Motor neuron (in vitro differentiated cells): ENCODE measurements around the gene ARL16. TPM values are rescaled to one million over a fixed set of nuclear protein-coding genes. Genes with fewer than 3 reads are reported as not detected.

Source experiments
- ATAC-seq, 8 experiments: fragments of 200-7000 bp; cut with Tn5 transposase; replicated peaks in 6 of 8; 2 replicates each; pipeline ENCODE4 v1.8.0; 2021; ENCODE audit warnings: mild to moderate bottlenecking in 8 of 8, moderate library complexity in 8 of 8
- H3K27ac ChIP-seq, 2 donors: fragments of 250-450 bp; sonication (Bioruptor Pico); 2 replicates each; pipeline ENCODE4 v1.9.0; 2021; ENCODE audit warnings: antibody characterized with exemption in 2 of 2, mild to moderate bottlenecking in 2 of 2, moderate library complexity in 1 of 2
- H3K4me1 ChIP-seq, 2 donors: fragments of 250-450 bp; sonication (Bioruptor Pico); replicated peaks in 1 of 2; 2 replicates each; pipeline ENCODE4 v1.6.1; 2021; ENCODE audit warnings: antibody characterized with exemption in 2 of 2, mild to moderate bottlenecking in 2 of 2, moderate library complexity in 1 of 2
- H3K4me3 ChIP-seq, 5 donors: fragments of 250-450 bp; sonication (Bioruptor Pico); 2 replicates each; pipeline ENCODE4 v1.9.0; 2021; ENCODE audit warnings: antibody characterized with exemption in 5 of 5, mild to moderate bottlenecking in 5 of 5, moderate library complexity in 4 of 5
- WGBS, 10 experiments: fragments of 450-650 bp; shearing (Covaris generic); methylation state at CpG; one replicate each; pipeline ENCODE4 v1.0.0; 2022; 5-methylcytosine and 5-hydroxymethylcytosine counted together
- in situ Hi-C, 9 experiments: fragments of 400-800 bp; cut with MboI; loops; one replicate each; pipeline ENCODE4 v1.15.0; 2021; ENCODE audit warnings: low sequenced_read_pairs in 9 of 9, low pct_unique_long_range_greater_than_20kb in 2 of 9; ENCODE audit not compliant: unreplicated experiment in 9 of 9
- total RNA-seq, 8 experiments: library from RNA; unstranded; fragments of 300-600 nt; gene quantifications; 2 replicates each; pipeline versions ENCODE4 v1.2.3 to v1.2.4, GENCODE V29; 2022

Gene ARL16
- total RNA-seq, 8 experiments from 2014 or later, result 32.5 to 76.0 (median 48.4) TPM

DNA sequence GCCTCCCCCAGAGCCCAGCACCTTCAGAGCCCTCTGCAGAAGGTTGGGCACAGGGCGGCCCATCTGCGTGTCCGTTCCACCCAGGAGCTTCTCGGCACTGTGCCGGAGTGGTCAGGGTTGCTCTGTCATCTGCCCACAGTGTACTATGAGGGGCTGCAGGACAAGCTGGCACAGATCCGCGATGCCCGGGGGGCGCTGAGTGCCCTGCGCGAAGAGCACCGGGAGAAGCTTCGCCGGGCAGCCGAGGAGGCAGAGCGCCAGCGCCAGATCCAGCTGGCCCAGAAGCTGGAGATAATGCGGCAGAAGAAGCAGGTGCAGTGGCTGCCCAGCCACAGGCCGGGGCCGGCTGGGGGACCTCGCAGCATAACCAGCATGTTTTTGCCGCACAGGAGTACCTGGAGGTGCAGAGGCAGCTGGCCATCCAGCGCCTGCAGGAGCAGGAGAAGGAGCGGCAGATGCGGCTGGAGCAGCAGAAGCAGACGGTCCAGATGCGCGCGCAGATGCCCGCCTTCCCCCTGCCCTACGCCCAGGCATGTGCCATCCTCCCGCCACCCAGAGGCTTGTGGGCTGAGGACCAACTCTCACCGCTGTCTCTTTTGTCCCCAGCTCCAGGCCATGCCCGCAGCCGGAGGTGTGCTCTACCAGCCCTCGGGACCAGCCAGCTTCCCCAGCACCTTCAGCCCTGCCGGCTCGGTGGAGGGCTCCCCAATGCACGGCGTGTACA, 12.8 kb upstream of the ARL16 start:
- no peak overlapping the region for H3K4me3 ChIP-seq
- ATAC-seq, result peak in 2 of 8 experiments; percentile 6 to 7
- no peak overlapping the region for H3K27ac ChIP-seq
- in situ Hi-C loops, result no loop called here
- 90 to 100% (median 97%) methylated on average over 1 to 7 of the region's 40 CpGs; no CpG with 5 or more reads in 4 of the 10 experiments for WGBS, 10 experiments
- H3K4me1 ChIP-seq, result peaks cover 0 to 2% of the 10 kb centered on the region in 2 donors

DNA sequence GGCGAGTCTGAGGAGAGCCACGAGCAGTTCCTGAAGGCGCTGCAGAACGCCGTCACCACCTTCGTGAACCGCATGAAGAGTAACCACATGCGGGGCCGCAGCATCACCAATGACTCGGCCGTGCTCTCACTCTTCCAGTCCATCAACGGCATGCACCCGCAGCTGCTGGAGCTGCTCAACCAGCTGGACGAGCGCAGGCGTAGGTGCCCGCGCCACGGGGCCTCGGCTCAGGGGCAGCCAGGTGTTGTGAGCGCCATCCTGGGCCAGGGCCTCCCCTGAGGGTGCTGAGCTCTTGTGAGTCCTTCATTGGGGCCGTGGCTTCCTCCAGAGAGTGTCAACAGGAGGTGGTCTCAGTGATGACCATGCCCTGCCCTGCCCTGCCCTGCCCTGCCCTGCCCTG, 12.2 kb upstream of the ARL16 start:
- WGBS, 10 experiments, result 80 to 93% methylated on average over 3 of the region's 22 CpGs; no CpG with 5 or more reads in 8 of the 10 experiments
- H3K27ac ChIP-seq, result no peak overlapping the region
- ATAC-seq, result peak in 3 of 8 experiments; percentile 6 to 12 (median 10)
- in situ Hi-C loops, result no loop called here
- H3K4me3 ChIP-seq, result no peak overlapping the region
- no peaks in the 10 kb centered on the region for H3K4me1 ChIP-seq

DNA sequence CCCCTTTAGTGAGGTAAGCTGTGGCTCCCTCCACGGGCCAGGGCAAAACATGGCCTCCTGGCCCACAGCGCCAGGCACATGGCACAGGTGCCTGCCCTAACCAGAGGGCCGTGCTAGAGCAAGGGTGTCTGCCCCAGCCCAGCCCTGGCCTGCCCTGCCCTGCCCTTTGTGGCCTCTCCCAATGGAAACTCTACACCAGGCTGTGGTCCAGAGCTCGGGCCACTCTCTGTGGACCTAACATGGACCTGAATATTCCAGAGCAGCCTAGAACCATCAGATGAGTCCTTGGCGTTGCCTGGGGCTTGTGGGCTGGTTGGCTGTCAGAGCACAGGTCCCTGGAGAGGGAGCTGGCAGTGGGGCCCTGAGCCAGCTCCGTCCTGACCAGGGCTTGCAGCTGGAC, 11.6 kb upstream of the ARL16 start:
- 67 to 100% (median 90%) methylated on average over 2 to 5 of the region's 6 CpGs; no CpG with 5 or more reads in 7 of the 10 experiments for WGBS, 10 experiments
- Histone ChIP-seq H3K4me1 (no peaks in the 10 kb centered on the region), H3K27ac (no peak overlapping the region), H3K4me3 (no peak overlapping the region)
- in situ Hi-C loops, result no loop called here
- ATAC-seq, result peak in 7 of 8 experiments; percentile 2 to 86 (median 12)

DNA sequence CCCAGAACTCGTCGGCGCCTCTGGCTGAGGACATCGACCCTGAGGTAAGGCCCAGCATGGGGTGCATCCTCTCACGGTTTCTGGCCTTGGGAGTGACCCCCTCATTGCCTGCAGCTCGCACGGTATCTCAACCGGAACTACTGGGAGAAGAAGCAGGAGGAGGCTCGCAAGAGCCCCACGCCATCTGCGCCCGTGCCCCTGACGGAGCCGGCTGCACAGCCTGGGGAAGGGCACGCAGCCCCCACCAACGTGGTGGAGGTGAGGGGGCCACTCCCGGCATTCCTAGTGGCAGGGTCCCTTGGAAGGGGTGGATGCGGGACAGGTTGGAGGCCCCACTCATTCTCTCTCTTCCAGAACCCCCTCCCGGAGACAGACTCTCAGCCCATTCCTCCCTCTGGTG, 11.2 kb upstream of the ARL16 start:
- no peaks in the 10 kb centered on the region for H3K4me1 ChIP-seq
- H3K27ac ChIP-seq, result no peak overlapping the region
- 79 to 95% (median 86%) methylated on average over 1 to 12 of the region's 19 CpGs; no CpG with 5 or more reads in 6 of the 10 experiments for WGBS, 10 experiments
- in situ Hi-C loops, result no loop called here
- peak in 3 of 8 experiments; percentile 3 to 8 (median 6) for ATAC-seq
- H3K4me3 ChIP-seq, result no peak overlapping the region

DNA sequence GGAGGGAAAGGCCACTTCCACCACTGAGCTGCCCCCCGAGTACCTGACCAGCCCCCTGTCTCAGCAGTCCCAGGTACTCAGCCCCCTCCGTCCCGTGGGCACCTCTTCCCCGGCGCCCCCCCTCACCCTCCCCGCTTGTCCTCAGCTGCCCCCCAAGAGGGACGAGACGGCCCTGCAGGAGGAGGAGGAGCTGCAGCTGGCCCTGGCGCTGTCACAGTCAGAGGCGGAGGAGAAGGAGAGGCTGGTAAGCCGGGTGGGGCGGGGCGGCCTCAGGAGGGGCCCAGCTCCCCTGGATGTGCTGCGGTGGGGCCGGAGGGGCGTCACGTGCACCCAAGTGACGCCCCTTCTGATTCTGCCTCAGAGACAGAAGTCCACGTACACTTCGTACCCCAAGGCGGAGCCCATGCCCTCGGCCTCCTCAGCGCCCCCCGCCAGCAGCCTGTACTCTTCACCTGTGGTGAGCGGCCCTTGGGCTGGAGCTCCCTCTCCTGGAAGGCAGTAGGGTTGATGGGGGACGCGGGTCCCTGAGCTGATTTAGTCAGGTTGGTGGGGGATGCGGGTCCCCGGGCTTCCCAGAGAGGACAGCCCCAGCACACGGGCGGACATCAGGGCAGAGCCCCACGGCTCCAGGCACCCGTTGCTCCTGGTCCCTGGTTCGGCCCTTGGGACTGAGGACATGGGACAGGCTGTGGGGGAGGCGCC, 10.1 kb upstream of the ARL16 start:
- 88% methylated on average over 5 of the region's 35 CpGs; no CpG with 5 or more reads in 9 of the 10 experiments for WGBS, 10 experiments
- ATAC-seq, result peak in 2 of 8 experiments; percentile 2 to 8
- no peak overlapping the region for H3K4me3 ChIP-seq
- H3K27ac ChIP-seq, result no peak overlapping the region
- in situ Hi-C loops, result no loop called here
- H3K4me1 ChIP-seq, result no peaks in the 10 kb centered on the region

DNA sequence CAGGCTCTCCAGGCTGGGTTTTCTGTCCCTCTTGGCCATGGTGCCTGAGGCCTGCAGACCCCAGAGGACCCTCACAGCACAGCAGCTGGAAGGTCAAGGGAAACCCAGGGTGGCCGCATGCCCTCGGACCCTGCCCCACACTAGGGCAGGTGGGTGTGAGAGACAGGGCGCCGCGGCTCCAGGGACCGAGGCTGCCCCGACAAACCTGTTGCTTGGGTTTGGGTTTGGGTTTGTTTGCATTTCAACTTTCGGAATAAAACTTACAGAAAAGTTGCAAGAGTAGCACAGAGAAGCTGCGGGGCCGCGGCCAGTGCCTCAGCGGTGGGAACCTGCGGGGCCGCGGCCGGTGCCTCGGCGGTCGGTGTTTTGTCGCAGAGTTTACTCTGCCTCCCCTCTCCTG, 8.0 kb upstream of the ARL16 start:
- Histone ChIP-seq H3K4me3 (no peak overlapping the region), H3K4me1 (no peaks in the 10 kb centered on the region), H3K27ac (no peak overlapping the region)
- 90 to 100% (median 94%) methylated on average over 2 to 8 of the region's 20 CpGs; no CpG with 5 or more reads in 6 of the 10 experiments for WGBS, 10 experiments
- in situ Hi-C loops, result no loop called here
- no peak for ATAC-seq

DNA sequence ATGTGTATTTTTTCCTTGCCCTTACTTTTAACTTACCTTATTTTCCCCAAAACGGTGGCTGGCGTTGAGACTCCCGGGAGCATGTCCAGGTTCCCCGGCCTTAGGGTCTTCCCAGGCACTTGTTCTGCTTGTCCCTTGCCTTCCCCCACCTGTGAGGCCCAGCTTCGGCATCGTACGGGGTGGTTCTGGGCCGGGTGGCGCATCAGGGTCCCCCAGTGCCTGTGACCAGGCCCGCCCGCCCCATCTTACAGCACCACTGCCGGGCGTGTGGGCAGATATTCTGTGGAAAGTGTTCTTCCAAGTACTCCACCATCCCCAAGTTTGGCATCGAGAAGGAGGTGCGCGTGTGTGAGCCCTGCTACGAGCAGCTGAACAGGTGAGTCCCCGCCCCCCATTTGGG, 7.6 kb upstream of the ARL16 start:
- no peaks in the 10 kb centered on the region for H3K4me1 ChIP-seq
- no peak overlapping the region for H3K27ac ChIP-seq
- 89 to 100% (median 94%) methylated on average over 1 to 13 of the region's 18 CpGs; no CpG with 5 or more reads in 5 of the 10 experiments for WGBS, 10 experiments
- in situ Hi-C loops, result no loop called here
- ATAC-seq, result no peak
- no peak overlapping the region for H3K4me3 ChIP-seq

DNA sequence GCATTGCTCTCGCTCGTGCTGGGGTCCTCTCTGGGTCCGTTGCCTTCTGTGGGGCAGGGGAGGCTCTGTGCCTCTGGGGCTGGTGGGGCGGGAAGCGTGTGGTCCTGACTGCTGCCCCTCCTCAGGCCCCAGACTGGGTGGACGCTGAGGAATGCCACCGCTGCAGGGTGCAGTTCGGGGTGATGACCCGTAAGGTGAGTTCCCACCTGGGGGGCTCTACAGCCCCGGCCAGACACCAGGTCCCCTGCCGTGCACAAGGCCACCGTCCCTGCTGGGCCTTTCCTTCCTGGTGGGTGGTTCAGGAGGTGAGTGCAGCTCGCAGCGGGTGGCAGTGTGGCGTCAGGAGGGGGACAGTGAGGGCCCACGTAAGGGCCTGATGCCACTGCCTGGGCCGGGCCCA, 7.0 kb upstream of the ARL16 start:
- no peak overlapping the region for H3K4me3 ChIP-seq
- no peak overlapping the region for H3K27ac ChIP-seq
- WGBS, 10 experiments, result 70 to 100% (median 91%) methylated on average over 1 to 6 of the region's 17 CpGs; no CpG with 5 or more reads in 6 of the 10 experiments
- no peak for ATAC-seq
- in situ Hi-C loops, result no loop called here
- H3K4me1 ChIP-seq, result no peaks in the 10 kb centered on the region

DNA sequence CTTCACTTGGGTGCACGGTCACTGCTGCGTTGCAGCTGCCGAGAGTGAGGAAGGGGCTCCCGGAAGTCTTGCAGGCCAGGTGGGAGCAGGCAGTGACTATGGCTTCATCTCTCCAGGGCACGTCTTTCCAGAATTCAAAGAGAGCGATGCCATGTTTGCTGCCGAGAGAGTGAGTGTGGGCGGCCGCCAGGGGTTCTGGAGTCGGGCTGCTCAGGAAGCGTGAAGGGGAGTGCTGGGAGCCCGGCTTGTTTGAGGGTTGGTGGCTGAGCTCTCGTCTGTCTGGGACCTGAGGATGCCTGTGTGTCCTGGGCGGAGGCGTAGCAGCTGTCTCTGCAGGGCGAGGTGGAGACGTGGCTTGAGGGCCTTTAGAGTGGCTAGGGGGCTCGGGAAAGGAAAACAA, 6.5 kb upstream of the ARL16 start:
- 88 to 100% (median 95%) methylated on average over 3 to 12 of the region's 18 CpGs; no CpG with 5 or more reads in 5 of the 10 experiments for WGBS, 10 experiments

DNA sequence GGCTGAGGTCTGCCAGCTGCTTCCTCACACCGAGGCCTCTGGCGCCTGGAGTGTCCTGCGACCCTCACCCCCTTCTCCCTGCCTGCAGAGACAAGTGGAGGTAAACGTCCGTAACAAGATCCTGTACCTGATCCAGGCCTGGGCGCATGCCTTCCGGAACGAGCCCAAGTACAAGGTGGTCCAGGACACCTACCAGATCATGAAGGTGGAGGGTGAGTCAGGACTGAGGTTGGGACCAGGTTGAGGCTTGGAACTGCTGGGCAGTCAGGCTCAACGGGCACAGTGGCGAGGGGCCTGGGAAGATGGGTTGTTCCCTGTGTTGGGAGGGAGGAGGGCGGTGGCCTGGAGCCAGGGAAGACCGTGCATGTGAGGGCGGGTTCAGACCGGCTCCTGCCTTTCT, 5.0 kb upstream of the ARL16 start:
- H3K27ac ChIP-seq, result no peak overlapping the region
- peaks cover 2 to 5% of the 10 kb centered on the region in 2 donors for H3K4me1 ChIP-seq
- ATAC-seq, result no peak
- in situ Hi-C loops, result no loop called here
- no peak overlapping the region for H3K4me3 ChIP-seq
- 80 to 100% (median 94%) methylated on average over 2 to 8 of the region's 14 CpGs; no CpG with 5 or more reads in 6 of the 10 experiments for WGBS, 10 experiments

More for the DNA sequence above, 6.5 kb upstream of the ARL16 start:
- in situ Hi-C loops, result no loop called here
- H3K4me1 ChIP-seq, result peaks cover 0 to under 1% of the 10 kb centered on the region in 2 donors
- no peak overlapping the region for H3K27ac ChIP-seq
- no peak for ATAC-seq
- no peak overlapping the region for H3K4me3 ChIP-seq

DNA sequence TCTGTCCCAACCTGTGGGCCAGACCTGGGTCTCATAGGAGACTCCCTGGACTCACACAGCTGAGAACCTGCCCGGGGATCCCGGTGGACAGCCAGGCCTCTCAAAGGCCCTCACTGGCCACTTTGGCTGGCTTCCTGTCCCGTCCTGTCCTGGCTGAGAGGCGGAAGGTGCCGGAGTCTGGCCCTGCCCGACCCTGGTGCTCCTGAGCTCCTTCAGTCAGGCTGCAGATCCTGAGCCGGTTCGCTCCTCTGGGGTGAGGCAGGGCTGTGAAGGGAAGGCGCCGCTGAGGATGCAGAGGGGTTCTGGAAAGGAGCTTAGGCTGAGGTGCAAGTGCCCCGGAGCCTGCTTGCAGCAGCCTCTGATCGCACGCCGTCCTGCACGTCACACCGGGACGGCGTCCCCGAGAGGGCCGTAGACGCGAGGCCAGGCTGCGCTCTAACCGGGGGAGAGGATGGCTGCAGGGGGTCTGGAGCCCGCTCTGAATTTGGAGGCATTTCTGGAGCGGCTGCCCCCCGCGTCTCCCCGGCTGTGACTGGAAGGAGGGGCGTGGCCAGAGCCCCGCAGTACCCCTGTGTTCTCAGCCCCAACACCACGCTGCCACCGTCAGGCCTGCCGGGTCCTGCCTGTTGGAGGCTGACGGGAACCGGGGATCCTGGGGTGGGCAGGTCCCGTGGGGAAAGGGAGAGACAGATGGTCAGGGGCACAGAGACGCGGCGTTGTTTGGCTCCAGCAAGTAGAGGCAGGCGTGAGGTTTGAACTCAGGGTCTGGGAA, 4.4 kb upstream of the ARL16 start:
- in situ Hi-C loops, result no loop called here
- Histone ChIP-seq H3K27ac (no peak overlapping the region), H3K4me1 (peaks cover 2 to 5% of the 10 kb centered on the region in 2 donors), H3K4me3 (no peak overlapping the region)
- ATAC-seq, result no peak
- 80 to 100% (median 100%) methylated on average over 1 to 2 of the region's 41 CpGs; no CpG with 5 or more reads in 5 of the 10 experiments for WGBS, 10 experiments

DNA sequence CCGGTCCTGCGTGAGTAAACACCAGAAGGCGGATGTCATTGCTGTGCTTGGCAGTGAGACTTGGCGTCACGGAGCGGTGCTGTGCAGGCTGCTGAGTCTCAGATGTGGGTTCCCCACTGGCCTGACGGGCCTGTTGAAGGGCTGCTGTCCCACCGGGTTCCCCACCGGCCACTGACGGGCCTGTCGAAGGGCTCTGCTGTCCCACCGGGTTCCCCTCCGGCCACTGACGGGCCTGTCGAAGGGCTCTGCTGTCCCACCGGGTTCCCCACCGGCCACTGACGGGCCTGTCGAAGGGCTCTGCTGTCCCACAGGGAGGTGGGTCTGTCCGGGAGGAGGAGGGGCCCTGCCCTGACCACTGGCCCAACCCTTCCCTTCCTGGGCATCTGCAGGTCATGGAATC, 3.0 kb upstream of the ARL16 start:
- in situ Hi-C loops, result no loop called here
- ATAC-seq, result no peak

DNA sequence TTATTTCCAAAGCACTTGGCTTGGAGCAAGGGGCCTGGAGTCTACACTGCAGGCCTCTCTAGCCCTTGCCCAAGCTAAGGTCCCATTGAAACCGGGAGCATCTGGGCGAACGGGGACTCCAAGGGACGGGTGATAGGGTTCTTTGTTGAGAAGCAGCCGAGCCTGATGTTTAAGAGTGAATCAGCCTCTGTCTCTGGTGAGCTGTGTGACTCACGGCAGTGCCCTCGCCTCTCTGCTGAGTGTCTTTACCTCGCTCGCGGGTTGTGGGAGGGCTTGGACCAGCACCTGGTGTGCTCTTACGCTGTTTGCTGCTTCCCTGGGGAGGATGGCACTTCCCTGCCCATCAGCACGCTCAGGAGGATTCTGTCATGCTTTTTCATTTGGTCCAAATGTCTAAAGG, 1.5 kb upstream of the ARL16 start:
- WGBS, 10 experiments, result 25 to 69% (median 56%) methylated on average over 2 to 11 of the region's 12 CpGs; no CpG with 5 or more reads in 5 of the 10 experiments
- Histone ChIP-seq H3K4me3 (peak overlapping the region; percentile 81 to 97 (median 90)), H3K27ac (no peak overlapping the region), H3K4me1 (peaks cover 8 to 13% of the 10 kb centered on the region in 2 donors)
- in situ Hi-C loops, result no loop called here
- peak in 2 of 8 experiments; percentile 0 to 2 for ATAC-seq

More for the DNA sequence above, 3.0 kb upstream of the ARL16 start:
- H3K4me3 ChIP-seq, result no peak overlapping the region
- 100% methylated on average over 2 of the region's 20 CpGs; no CpG with 5 or more reads in 9 of the 10 experiments for WGBS, 10 experiments
- peaks cover 8 to 13% of the 10 kb centered on the region in 2 donors for H3K4me1 ChIP-seq
- no peak overlapping the region for H3K27ac ChIP-seq
